GM21515 (cell line): ENCODE results near the gene ADCY9.
"Not testable (repeated sequence)": the region's sequence is repeated elsewhere in the genome, so short reads cannot be mapped to it uniquely, and the experiment has no call there.

Source experiments
- ATAC-seq: cut with Tn5 transposase; IDR thresholded peaks from one replicate; pipeline ENCODE4 v1.9.1; 2021; ENCODE audit not compliant: unreplicated experiment

ADCY9 gene

GRCh38 chr16:4042581-4042980 is 73.7 kb downstream of the ADCY9 start:
- ATAC-seq = no peak

- ATAC-seq = no peak
Observed at GRCh38 chr16:4038448-4038847, 77.8 kb downstream of the ADCY9 start.

- not testable (repeated sequence) for ATAC-seq
Observed at GRCh38 chr16:4036952-4037351, 79.3 kb downstream of the ADCY9 start.

GRCh38 chr16:4034963-4035362 is 81.3 kb downstream of the ADCY9 start:
- no peak for ATAC-seq

- no peak for ATAC-seq
Observed at GRCh38 chr16:4033951-4034350, 82.3 kb downstream of the ADCY9 start.

GRCh38 chr16:4032768-4033167 is 83.5 kb downstream of the ADCY9 start:
- no peak for ATAC-seq

- no peak for ATAC-seq
Observed at GRCh38 chr16:4028144-4028543, 88.1 kb downstream of the ADCY9 start.

- ATAC-seq = no peak
Observed at GRCh38 chr16:4026854-4027253, 89.4 kb downstream of the ADCY9 start.

GRCh38 chr16:4025428-4025827 is 90.8 kb downstream of the ADCY9 start:
- ATAC-seq = no peak

GRCh38 chr16:4021916-4022315 is 94.3 kb downstream of the ADCY9 start:
- no peak for ATAC-seq

- ATAC-seq = no peak
Observed at GRCh38 chr16:4021070-4021779, 95.0 kb downstream of the ADCY9 start.

- no peak for ATAC-seq
Observed at GRCh38 chr16:4019371-4019791, 96.9 kb downstream of the ADCY9 start.

- no peak for ATAC-seq
Observed at GRCh38 chr16:4018391-4018790, 97.9 kb downstream of the ADCY9 start.

- no peak for ATAC-seq
Observed at GRCh38 chr16:4017807-4018206, 98.4 kb downstream of the ADCY9 start.

GRCh38 chr16:4016658-4017057 is 99.6 kb downstream of the ADCY9 start:
- ATAC-seq = no peak

- no peak for ATAC-seq
Observed at GRCh38 chr16:4016005-4016352, 100.3 kb downstream of the ADCY9 start.

- no peak for ATAC-seq
Observed at GRCh38 chr16:4015275-4016004, 100.8 kb downstream of the ADCY9 start.

- ATAC-seq = no peak
Observed at GRCh38 chr16:4011940-4012629, 104.2 kb downstream of the ADCY9 start.

- ATAC-seq = no peak
Observed at GRCh38 chr16:4011225-4011939, 104.9 kb downstream of the ADCY9 start.

GRCh38 chr16:4010225-4011158 is 105.8 kb downstream of the ADCY9 start:
- no peak for ATAC-seq
